Activated CD4-positive, alpha-beta T cell treated with anti-CD3 and anti-CD28 coated beads, Interleukin-2, amount 50 U/mL, for 1 hour (primary cell): Measurements from ENCODE around the gene CD14.
"Not testable (repeated sequence)": the region's sequence is repeated elsewhere in the genome, so short reads cannot be mapped to it uniquely, and the experiment has no call there.

Experiments used
- DNase-seq: peaks from one replicate; pipeline ENCODE4 v3.0.0-alpha.2; 2020

CD14 gene

DNA sequence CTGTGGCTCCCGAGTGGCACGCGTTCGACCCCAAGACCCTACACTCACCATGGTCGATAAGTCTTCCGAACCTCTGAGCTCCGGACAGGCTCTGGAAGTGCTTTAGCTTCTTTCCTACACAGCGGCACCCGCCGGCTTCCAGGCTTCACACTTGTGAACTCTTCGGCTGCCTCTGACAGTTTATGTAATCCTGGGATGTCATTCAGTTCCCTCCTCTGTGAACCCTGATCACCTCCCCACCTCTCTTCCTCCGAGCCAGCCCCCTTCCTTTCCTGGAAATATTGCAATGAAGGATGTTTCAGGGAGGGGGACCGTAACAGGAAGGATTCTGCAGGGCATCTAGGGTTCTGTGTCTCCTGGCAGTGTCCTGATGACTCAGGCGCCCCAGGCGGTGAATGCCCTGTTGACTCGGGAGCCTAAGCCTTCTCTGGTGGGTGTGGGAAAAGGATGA, at the start of gene CD14:
TSS of gene CD14 (minus strand) at position 155 of the 451 bp plus-strand sequence. CDS start at position 51, 104 bp downstream.
- DNase-seq: no peak

DNA sequence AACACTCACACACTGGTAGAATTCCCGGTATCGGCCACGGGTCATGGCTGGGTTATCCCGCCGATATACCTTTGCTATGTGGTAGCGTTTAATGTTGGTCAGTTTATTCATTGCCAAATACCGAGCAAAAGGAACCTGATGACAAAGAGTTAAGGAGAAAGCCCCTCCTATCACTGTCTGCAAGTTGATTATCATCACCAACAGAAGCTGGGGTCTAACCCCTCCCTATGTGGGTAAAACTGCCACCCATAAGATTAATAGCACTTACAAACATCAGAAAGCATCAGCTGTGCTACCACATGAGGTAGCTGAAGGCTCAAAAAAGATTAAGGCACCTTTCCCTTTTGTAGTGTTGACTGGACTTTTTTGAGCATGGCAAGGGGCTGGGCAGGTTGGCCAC, 46.0 kb upstream of the CD14 start:
- no peak for DNase-seq

DNA sequence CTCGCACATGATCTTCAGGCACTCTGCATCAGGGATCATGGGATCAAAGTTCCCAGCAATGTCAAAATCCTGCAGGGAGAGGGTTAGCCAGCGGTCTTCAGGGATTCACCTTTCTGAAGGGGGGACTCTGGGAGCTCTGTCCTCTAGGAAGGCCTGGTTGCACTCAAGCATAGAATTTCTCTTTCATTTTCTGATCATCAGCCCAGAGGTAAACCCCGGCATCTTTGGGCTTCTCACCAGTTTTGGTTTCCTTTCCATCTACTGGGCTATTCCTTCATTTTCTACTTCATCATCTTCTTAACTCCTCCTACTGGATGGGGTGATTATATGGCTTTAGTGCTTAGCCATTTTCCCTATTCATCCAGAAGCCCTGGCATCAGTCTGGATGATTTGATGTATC, 45.0 kb upstream of the CD14 start:
- no peak for DNase-seq

DNA sequence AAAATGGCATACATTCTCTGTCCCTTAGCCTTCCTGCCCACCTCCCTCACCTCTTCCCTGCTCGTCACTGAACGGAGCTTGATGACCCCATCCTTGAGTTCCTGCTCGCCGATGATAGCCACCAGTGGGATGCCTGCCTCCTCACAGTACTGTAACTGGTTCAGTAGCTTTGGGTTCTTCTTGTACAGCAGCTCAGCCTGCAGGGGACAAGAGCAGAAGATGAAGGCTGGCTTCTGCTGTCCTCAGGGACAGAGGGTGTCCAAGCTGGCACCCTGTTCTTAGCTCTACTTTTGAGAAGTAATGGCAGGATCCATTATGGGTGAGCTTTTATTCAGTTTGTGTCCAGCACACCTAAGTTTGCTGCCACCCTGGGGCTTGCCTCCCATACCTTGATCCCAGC, 41.7 kb upstream of the CD14 start:
- DNase-seq: no peak

DNA sequence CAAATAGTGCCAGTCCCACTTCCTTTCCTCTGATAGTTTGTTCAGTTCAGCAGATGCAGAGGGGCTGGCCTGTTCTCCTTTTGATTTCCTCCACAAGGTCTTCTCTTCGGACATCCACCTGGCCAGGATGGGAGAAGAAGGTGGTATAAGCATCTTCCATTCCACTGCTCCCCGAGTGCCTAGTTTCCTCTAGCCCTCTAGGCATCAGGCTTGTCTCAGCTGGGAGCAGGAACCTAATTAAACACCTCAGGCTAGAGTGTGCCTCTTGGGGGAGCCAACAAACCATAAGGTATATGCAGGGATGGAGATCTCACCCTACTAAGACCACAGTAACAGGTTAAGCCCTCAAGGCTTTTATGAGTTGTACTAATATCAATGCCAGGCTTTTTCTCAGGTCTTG, 41.2 kb upstream of the CD14 start:
- no peak for DNase-seq

DNA sequence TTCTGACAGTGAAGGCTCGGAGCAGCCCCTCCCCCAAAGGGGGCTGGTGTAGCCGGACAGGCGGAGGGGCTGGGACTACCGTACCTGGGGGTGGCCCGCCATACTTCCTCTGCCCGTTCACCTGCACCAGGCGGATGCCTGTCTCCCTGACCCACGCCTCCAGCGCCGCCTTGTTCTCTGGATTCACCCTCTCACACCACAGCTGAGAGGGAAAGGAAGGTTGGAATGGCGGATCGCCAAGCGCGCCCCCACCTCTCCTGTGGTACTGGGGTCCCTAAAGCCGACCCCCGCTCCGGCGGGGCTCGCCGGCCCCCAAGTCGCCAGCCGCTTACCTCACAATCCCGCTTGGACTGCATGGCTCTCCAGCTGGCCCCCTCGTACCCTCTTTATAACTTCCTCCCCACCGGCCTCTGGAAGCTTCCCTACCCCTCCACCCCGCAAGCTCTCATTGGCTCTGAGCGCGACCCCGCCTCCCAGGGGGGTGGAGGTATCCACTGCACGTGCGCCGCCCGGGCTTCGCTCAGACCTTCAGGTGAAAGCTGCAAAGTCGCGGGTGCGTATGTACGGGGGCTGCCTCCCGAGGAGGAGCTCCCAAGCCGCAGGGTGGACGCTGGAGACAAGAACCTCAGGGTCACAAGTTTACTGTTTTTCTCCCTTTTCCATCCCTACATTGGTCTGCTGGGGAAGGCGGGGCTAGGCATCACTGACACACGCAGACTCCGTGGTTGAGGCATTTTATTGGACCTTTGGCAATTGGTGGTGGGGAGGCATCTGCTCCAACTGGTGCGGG, 40.4 kb upstream of the CD14 start, which contains the start of gene DND1:
TSS of gene DND1 (minus strand) at position 390 of the 790 bp plus-strand sequence. CDS start at position 356, 34 bp downstream.
- DNase-seq: no peak

DNA sequence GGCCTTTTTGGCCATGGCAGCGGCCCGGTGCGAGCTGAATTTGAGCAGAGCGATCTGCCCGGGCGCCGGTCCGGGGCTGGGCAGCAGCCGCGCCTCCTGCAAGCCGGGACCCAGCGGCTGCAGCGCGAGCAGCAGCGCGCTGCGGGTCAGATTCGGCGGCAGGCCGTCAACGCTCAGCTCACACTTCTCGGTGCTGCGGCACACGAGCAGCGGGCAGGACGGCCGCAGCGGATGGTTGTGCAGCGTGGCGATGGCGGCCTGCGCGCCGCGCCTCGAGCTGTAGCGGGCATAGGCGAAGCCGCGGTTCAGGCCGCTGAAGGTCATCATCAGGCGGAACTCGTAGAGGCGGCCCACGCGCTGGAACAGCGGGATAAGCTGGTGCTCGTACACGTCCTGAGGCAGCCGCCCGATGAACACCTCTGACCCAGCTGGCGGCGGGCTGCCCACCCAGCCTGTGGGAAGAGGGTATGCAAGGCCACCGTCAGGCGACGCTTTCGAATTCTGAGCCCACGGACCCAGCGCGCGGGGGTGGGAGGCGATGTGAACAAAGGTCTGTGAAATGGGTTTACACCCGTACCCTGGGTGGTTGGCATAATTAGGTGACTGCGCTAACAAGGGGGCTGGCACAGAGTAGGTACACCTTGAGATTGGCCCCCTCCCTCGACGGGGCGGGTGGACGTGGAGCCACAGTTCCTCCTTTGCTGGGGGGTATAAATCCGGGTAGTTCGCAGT, 39.6 kb upstream of the CD14 start:
- no peak for DNase-seq

DNA sequence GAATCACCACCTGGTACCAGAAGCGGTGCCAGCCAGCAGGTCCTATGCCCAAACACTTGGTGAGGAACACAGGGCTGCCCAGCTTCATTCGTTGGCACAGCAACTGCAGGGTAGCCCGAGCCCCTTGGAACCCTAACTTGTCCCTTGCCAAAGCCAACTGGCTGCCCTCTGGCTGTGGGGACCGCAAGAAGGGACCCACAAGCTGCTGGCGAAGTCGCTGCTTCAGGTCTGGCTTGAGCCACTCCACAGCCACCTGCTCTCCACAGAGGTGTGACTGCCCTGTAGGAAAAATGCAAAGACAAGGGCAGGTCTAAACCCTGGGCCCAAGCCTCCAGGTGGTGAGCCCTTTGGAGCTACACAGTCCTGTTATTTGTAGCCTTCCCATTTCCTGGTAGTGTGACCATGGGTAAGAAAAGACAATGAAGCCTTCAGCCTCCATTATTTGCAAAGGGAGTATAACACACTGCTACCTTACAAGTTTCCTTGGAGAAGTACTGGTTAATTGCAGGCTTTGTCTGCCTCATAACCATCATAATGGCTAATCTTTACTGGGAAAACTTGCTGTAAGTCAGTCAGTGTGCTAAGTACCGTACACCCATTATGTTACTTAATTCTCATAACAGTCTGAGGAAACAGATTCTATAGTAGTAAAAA, 38.6 kb upstream of the CD14 start:
- no peak for DNase-seq

DNA sequence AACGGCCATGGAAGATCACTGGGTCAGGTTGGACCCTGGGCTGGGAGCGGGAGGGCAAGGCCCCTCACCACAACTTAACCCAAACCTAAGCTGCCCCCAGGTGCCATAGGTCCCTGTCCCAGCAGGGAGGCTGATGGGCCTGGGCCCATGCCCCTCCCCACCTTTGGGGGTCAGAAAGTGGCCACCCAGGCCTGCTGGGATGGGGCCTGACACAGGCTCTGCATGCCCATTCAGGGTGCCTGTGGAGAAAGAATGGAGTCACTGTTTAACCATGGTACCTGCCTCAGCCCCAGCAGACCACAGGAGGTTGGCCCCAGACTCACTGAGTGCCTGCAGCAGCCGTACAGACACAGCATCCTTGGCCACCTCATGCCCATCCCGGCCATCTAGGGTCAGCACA, 38.1 kb upstream of the CD14 start:
- not testable (repeated sequence) for DNase-seq

DNA sequence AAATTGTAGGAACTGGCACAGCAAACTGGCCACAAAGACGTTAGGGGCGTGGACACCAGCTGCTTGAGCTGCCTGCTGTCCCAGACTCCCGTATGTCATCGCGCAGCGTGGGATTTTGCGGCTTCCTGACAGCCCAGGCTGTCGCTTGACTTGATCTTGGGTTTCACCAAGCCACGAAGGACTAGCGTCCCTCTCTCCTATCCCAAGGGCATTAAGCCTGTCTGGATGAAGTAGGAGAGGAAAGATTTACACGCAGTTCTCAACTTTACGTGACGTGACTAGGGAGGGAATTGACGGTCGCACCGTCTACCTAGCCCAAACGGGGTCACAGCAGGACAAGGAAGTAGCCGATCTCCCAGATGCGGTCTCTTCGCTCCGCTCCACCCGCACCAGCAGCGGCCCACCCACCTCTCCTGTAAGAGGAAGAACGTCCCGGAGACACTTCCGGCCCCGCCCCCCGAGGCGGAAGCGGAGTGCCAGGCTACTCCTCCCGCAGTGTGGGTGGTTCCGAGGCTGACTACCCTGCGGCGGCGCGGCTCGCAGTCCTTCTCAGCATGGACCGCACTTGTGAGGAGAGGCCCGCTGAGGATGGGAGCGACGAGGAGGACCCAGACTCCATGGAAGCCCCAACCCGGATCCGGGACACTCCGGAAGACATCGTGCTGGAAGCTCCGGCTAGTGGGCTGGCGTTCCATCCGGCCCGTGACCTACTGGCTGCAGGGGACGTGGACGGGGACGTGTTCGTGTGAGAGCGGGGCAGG, 31.6 kb upstream of the CD14 start, which contains the start of gene WDR55:
TSS of gene WDR55 (plus strand) at position 546 of the 761 bp plus-strand sequence. CDS start at position 555, 9 bp downstream.
- peak; percentile 95 for DNase-seq

DNA sequence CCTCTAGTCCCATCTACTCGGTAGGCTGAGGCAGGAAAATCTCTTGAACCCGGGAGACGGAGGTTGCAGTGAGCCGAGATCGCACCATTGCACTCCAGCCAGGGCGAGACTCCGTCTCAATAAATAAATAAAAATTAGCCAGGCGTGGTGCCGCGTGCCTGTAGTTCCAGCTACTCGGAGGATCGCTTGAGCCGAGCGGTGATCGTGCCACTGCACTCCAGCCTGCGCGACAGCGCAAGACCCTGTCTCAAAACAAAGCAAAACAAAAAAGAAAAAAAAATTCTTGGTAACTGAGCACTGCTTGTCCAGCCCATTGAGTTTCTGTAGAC, 31.0 kb upstream of the CD14 start:
- no peak for DNase-seq

DNA sequence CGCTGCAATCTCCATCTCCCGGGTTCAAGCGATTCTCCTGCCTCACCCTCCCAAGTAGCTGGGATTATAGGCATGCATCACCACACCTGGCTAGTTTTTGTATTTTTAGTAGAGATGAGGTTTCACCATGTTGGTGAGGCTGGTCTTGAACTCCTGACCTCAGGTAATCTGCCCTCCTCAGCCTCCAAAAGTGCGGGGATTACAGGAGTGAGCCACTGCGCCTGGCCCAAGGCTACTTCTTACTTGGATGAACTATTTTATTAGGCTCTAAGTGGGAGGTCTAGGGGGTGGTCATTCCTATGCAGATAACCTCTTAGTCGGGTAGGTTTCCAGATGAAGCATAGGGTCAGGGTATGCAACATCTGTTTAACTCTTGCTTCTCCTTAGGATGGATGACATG, 27.4 kb upstream of the CD14 start:
- DNase-seq: not testable (repeated sequence)

DNA sequence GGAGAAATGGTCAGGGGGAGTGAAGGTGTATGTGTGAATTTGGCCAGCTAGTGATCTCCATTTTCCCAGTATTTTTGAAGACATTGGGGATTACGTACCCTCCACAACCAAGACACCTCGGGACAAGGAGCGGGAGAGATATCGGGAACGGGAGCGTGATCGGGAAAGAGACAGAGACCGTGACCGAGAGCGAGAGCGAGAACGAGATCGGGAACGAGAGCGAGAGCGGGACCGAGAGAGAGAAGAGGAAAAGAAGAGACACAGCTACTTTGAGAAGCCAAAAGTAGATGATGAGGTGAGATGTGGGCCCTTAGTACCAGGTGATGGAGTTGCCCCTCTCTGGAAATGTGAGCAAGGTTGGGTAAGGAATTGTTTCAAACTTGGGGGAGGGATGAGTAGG, 25.9 kb upstream of the CD14 start:
- no peak for DNase-seq

DNA sequence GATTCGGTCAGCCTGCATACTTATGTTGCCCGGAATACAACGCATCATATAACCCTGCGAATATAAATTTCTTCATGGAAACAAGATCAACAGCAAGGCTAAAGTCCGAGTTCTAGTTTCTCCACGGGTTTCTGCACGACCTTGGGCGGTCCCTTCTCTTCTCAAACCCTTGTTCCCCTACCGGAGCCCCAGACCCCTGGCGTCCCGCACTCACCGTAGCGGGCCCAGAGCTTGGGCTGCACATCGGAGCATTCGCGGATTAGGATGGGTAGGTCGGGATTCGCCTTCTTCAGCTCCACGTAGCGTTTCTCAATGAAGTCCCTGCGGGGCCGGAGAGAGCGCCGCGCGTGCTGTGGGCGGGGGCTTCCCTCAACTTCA, 14.1 kb upstream of the CD14 start:
- no peak for DNase-seq

DNA sequence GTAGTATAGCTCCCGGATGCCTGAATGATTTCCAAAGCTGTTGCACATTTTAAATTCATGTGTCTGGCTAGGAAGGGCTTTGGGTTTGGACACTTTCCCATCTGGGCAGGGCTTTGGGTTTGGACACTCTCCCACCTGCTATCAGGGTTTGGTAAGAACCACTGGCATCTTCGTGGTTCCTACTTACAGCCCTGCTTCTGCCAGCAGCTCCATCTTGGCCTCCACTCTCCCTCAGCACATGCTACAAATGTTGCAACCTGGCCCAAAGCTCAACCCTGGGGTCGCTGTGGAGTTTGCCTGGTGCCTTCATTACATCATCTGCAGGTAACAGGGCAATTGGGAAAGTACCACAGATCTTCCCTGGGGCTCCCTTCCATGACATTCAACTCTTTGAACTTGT, 9.7 kb upstream of the CD14 start:
- no peak for DNase-seq

DNA sequence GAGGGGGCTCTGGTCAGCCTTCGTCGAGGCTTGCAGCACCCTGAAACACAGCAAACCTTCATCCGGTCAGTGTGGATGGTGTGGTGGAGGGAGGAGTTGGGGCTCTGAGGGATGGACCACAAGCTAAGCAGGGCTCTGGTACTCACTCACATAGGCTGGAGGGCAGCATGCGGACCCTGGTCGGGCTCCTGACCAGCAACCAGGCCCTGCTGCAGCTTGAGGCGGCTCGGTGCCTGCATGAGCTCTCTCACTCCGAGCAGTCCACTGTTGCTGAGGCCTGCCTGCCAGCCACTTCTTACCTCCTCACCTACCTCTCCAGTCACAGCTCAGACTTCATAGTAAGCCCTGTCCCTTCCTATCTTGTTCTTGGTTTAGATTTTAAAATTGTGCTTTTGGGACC, 8.7 kb upstream of the CD14 start:
- DNase-seq: no peak

DNA sequence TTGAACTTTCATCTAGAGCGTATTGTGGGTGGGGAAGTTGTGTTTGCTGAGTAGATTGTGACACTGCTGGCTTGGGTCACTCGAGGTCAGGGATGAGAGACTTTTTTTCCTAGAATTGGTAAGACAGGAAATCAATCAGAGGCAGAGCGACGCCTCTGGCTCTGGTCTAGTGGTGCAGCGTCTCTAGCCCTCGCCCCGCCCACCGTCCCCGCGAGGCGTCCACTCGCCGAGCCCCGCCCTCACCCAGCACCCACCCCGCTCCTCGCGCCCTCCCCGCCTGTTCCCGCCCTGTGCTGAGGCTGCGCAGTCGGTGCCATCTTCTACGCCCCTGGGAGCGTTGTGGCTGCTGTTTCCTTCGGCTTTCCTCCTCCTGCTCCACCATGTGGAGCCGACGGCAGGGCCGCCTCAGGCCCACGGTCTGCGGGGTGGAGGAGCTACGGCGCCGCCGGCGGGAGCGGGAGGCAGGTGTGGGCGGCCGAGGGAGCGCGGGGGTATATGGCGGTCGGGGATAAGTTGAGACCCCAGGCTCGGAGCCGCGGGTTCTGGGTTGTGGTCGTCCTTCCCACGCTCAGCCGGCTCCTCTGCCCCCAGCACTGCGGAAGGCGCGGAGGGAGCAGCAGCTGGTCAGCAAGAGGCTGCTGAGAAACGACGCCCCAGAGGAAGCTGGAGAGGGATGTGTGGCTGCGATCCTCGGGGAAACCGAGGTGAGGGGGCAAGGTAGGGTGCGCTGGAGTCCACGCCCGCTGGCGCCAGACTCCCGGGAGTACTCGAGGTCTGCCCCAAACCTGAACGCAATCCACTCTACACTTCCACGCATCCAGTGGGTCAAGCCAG, 6.4 kb upstream of the CD14 start, which contains the start of gene TMCO6:
TSS of gene TMCO6 (plus strand) at position 304 of the 834 bp plus-strand sequence. CDS start at position 381, 77 bp downstream.
- DNase-seq: peak; percentile 98

DNA sequence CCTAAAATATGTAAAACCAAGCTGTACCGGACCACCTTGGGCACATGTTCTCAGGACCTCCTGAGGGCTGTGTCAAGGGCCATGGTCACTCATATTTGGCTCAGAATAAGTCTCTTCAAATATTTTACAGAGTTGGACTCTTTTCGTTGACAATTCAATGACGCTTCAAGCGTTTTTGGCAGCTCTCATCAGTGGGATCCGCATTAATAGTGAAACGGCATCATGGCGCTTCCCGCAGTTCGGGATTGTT, 5.8 kb upstream of the CD14 start:
- not testable (repeated sequence) for DNase-seq

DNA sequence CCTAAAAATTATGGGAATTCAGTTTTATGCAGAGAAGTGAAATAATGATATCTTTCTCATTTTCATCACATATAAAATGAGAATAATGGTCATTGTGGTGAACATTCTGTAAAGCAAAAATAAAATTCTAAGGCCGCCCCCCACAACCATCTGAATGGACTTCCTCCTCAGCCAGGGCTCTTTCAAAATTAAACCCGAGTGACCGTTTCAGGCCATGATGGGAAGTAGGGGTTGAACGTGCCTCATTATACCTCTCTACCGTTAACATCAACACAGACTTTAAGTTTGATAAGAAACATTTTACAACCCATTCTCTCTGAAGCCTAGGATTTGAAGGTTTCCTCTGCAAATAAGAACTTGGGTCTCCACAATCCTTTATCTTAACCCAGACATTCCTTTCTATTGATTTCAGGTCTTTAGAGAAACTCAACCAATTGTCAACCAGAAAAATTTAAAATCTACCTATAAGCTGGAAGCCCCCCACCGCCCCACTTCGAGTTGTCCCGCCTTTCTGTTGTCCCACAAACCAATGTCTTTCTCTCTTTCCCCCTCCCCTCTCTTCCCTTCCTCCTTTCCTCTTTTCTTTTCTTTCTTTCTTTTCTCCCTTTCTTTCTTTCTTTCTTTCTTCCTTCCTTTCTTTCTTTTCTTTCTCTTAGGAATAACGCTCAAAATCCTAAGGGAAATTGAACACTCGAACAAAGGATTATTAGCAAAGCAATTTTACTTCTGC, 4.6 kb upstream of the CD14 start:
- no peak for DNase-seq

DNA sequence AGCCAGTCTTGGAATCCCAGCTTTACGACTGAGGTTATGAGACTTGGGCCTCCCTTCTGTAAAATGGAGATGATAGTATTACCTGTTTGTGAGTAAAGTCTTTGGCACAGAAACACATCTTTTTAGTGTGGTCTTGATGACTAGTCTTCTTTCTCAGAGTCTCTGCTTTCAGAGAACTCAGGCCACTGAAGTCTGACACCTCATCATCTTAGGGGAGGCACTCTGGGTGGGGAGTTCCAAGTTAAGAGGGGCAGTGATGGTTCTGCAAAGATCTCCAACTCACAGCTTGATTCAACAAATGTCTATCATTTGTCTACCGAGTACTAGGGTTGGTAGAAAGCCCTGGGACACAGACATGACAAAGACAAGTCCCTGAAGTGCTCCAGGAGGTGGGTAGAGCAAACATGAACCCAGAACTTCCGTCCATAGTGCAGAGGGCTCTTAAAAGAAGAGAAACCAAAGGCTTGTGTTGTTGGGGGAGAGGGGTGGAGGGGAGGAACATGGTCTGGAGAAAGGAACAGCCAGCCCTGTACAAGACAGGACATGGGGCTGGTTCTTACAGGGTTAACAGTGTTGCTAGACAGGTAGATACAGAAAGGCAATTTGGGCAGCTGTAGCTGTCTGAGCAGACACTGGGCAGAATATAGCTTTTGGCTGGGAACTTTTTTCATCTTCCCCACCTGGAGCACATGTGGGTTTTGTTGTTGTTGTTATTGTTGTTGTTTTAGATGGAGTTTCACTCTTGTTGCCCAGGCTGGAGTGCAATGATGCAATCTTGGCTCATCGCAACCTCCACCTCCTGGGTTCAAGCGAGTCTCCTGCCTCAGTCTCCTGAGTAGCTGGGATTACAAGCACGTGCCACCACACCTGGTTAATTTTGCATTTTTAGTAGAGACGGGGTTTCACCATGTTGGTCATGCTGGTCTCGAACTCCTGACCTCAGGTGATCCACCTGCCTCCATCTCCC, 2.6 kb upstream of the CD14 start:
- no peak for DNase-seq
